Limb (tissue), 2 donors: ENCODE results near the gene DOK3.
A peak's percentile ranks its signal among the peaks of the same experiment; 100 is the strongest.
"Not testable (repeated sequence)": the region's sequence is repeated elsewhere in the genome, so short reads cannot be mapped to it uniquely, and the experiment has no call there.

Experiments used
- DNase-seq, 2 donors: peaks; one replicate each; pipeline ENCODE4 v3.0.0-alpha.2; 2016; ENCODE audit errors: extremely low spot score in 2 of 2

DOK3 gene

GRCh38 chr5:177535125-177535524 lies 25.5 kb upstream of the DOK3 start:
- DNase-seq, result no peak

GRCh38 chr5:177534433-177534832 lies 24.8 kb upstream of the DOK3 start:
- not testable (repeated sequence) for DNase-seq

- no peak for DNase-seq
Measured at GRCh38 chr5:177531209-177531940, 21.7 kb upstream of the DOK3 start.

- no peak for DNase-seq
Measured at GRCh38 chr5:177530638-177531037, 21.0 kb upstream of the DOK3 start.

GRCh38 chr5:177529247-177530203 lies 19.9 kb upstream of the DOK3 start:
- DNase-seq, result no peak

GRCh38 chr5:177528631-177529030 lies 19.0 kb upstream of the DOK3 start:
- no peak for DNase-seq

GRCh38 chr5:177527595-177527994 lies 18.0 kb upstream of the DOK3 start:
- DNase-seq, result no peak

- no peak for DNase-seq
Measured at GRCh38 chr5:177526791-177527190, 17.2 kb upstream of the DOK3 start.

- no peak for DNase-seq
Measured at GRCh38 chr5:177526191-177526590, 16.6 kb upstream of the DOK3 start.

GRCh38 chr5:177524941-177525655 lies 15.5 kb upstream of the DOK3 start:
- no peak for DNase-seq

- DNase-seq, result no peak
Measured at GRCh38 chr5:177524539-177524900, 14.9 kb upstream of the DOK3 start.

GRCh38 chr5:177523711-177524538 lies 14.3 kb upstream of the DOK3 start:
- DNase-seq, result no peak

GRCh38 chr5:177520916-177521513 lies 11.4 kb upstream of the DOK3 start:
- peak in 1 of 2 donors; percentile 40 for DNase-seq

GRCh38 chr5:177520271-177520670 lies 10.6 kb upstream of the DOK3 start:
- peak in 1 of 2 donors; percentile 27 for DNase-seq

- DNase-seq, result no peak
Measured at GRCh38 chr5:177519463-177520235, 10.0 kb upstream of the DOK3 start.

GRCh38 chr5:177516601-177517568 lies 7.3 kb upstream of the DOK3 start, which contains the start of gene DDX41:
TSS of gene DDX41 (minus strand) at chr5:177516961. CDS start at chr5:177516945, 16 bp downstream.
- DNase-seq, result peak; percentile 97 to 98

GRCh38 chr5:177515580-177515979 lies 6.0 kb upstream of the DOK3 start:
- DNase-seq, result no peak

- DNase-seq, result no peak
Measured at GRCh38 chr5:177514541-177514940, 4.9 kb upstream of the DOK3 start.

- DNase-seq, result no peak
Measured at GRCh38 chr5:177513500-177513899, 3.9 kb upstream of the DOK3 start.
